Fibroblast of skin of left quadriceps (primary cell): Measurements from ENCODE around the gene ZNF644.

ENCODE experiments used
- DNase-seq, 2 experiments: peaks; one replicate each; pipeline ENCODE4 v3.0.0-alpha.2; 2013; ENCODE audit warnings: low read depth in 2 of 2

ZNF644 gene

GRCh38 chr1:91020967-91021685 lies 709 bp downstream of the ZNF644 start:
- DNase-seq: peak; percentile 68 to 72

GRCh38 chr1:91020486-91020885 lies 1.3 kb downstream of the ZNF644 start:
- no peak for DNase-seq

GRCh38 chr1:91018006-91018405 lies 3.8 kb downstream of the ZNF644 start:
- DNase-seq: no peak

GRCh38 chr1:91015794-91016550 lies 5.9 kb downstream of the ZNF644 start:
- DNase-seq: no peak

- DNase-seq: no peak
These were observed 6.5 kb downstream of the ZNF644 start for GRCh38 chr1:91015358-91015780.

GRCh38 chr1:91014475-91014874 lies 7.4 kb downstream of the ZNF644 start:
- no peak for DNase-seq

GRCh38 chr1:91013302-91013701 lies 8.5 kb downstream of the ZNF644 start:
- DNase-seq: no peak

- no peak for DNase-seq
These were observed 9.6 kb downstream of the ZNF644 start for GRCh38 chr1:91012196-91012595.

GRCh38 chr1:91011726-91012125 lies 10.1 kb downstream of the ZNF644 start:
- DNase-seq: no peak

- no peak for DNase-seq
These were observed 14.0 kb downstream of the ZNF644 start for GRCh38 chr1:91007827-91008226.

- DNase-seq: no peak
These were observed 14.7 kb downstream of the ZNF644 start for GRCh38 chr1:91007092-91007491.

- DNase-seq: no peak
These were observed 15.5 kb downstream of the ZNF644 start for GRCh38 chr1:91006113-91006908.

- DNase-seq: no peak
These were observed 16.6 kb downstream of the ZNF644 start for GRCh38 chr1:91005285-91005684.

GRCh38 chr1:91004145-91004544 lies 17.7 kb downstream of the ZNF644 start:
- DNase-seq: no peak

GRCh38 chr1:90996742-90997413 lies 25.0 kb downstream of the ZNF644 start:
- no peak for DNase-seq

- no peak for DNase-seq
These were observed 26.4 kb downstream of the ZNF644 start for GRCh38 chr1:90995311-90995894.

- no peak for DNase-seq
These were observed 27.4 kb downstream of the ZNF644 start for GRCh38 chr1:90994461-90994860.

GRCh38 chr1:90993245-90993644 lies 28.6 kb downstream of the ZNF644 start:
- DNase-seq: no peak

- DNase-seq: no peak
These were observed 31.1 kb downstream of the ZNF644 start for GRCh38 chr1:90990779-90991178.

GRCh38 chr1:90989990-90990389 lies 31.8 kb downstream of the ZNF644 start:
- no peak for DNase-seq

GRCh38 chr1:90989302-90989701 lies 32.5 kb downstream of the ZNF644 start:
- DNase-seq: no peak

GRCh38 chr1:90987841-90988240 lies 34.0 kb downstream of the ZNF644 start:
- DNase-seq: no peak
